GM20431 (cell line): ENCODE results near the gene MOCS2.

ENCODE experiments used
- in situ Hi-C: fragments of 300-500 bp; cut with MseI, MboI; formaldehyde crosslinking; loops from one replicate; pipeline ENCODE4 v1.15.0; 2020; ENCODE audit warnings: low sequenced_read_pairs; ENCODE audit not compliant: unreplicated experiment

The MOCS2 gene

DNA sequence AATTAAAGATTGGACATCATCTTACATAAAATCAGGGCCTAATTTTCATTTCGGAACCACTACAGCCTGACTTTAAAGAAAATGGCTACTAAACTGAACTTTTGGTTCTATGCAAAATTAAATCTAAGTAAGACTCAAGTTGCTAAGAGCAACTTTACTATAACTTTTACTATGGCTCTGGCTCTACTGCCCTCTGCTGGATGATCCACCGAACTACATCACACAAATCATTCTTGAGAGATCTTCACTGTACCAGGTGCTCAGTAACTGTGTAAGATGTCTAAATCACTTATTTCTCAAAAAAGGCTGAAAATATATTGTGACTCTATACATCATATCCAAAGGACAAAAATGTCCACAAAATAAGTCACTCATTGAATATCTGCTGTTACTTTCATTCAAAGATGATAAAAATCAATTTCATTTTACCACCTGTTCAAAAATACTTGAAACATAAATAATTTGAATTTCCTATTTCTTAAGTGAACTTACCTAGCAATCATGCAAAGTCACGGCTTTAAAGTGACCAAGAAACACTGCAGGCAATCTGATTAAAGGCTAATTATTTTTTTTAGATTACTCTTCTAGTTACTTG, 13.5 kb downstream of the MOCS2 start:
- in situ Hi-C loops, result no loop called here

DNA sequence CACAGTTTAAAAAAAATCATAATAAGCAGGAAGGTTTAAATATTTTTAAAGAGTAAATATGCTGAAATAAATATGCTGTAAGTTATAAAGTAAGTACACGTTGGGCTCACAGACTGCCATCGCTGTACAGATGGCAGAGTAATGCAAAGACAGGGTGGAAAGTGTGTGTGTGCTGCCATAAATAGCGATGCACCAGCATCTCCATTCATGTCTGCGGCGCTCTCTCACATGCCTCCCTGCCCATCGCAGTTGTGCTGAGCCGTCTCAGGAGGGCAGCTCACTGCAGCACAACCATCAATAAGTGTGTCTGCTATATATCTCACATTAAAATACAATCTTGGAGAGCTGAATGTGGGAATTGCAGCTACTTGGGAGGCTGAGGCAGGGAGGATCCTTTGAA, 14.3 kb downstream of the MOCS2 start:
- in situ Hi-C loops, result no loop called here

- in situ Hi-C loops, result no loop called here
Observed at GRCh38 chr5:53092242-53092641, 17.3 kb downstream of the MOCS2 start.

DNA sequence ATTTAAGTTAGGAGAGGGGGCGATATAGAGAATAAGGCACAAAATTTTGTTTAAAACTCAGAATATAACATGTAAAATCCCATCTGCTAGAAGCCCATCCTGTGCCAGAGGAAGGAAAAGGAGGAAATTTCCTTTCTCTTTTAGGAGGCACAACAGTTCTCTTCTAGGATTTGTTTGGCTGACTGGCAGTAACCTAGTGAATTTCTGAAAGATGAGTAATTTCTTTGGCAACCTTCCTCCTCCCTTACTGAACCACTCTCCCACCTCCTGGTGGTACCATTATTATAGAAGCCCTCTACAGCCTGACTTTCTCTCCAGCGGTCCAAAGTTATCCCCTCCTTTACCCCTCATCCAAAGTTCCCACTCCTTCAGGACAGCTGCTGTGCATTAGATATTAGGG, 18.3 kb downstream of the MOCS2 start:
- in situ Hi-C loops, result no loop called here

DNA sequence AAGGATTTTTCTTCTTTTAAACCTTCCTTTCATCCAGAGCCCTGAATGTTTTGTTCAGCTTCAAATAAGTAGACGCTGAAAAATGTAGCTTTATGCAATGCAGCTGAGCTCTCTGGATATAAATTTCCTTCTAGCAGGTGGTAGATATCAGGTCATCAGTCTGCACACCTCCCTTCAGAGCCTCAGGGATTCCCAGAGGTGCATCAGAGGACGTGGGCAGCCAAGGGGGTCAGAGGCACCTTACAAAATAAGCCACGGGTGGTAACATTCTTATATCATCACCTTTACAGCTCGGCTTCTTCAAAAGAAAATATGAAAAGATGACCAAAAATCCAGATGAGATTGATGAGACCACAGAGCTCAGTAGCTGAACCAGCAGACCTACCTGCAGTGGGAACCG, 19.3 kb downstream of the MOCS2 start:
- in situ Hi-C loops, result no loop called here

DNA sequence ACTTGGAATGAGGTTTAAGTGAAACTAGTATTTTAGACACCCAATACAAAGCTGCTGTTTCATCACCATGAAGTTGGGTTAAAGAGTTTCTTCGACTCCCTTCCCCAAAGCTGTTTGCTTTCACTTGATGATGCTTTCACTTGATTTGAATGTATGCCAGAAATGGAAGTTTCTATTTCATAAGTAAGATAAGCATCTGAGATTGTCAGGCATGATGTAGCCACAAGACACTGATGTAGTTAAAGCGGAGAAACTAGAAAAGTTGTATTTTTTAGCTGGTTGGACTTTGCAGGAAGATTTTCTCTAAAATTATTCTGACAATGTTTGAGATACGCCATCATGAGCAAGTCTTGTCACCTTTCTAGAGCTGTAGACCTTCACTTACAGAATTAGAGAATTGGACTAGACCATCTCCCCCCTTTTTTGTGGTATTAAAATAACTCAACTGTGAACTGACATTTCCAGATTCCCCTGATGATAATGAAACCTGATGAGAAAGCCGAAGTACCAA, 20.0 kb downstream of the MOCS2 start:
- in situ Hi-C loops, result no loop called here

GRCh38 chr5:53087621-53088121, 21.9 kb downstream of the MOCS2 start:
- in situ Hi-C loops, result no loop called here

- in situ Hi-C loops, result no loop called here
Observed at GRCh38 chr5:53087171-53087570, 22.4 kb downstream of the MOCS2 start.

- in situ Hi-C loops, result no loop called here
Observed at GRCh38 chr5:53084546-53085255, 24.9 kb downstream of the MOCS2 start.

- in situ Hi-C loops, result no loop called here
Observed at GRCh38 chr5:53083927-53084326, 25.6 kb downstream of the MOCS2 start.

DNA sequence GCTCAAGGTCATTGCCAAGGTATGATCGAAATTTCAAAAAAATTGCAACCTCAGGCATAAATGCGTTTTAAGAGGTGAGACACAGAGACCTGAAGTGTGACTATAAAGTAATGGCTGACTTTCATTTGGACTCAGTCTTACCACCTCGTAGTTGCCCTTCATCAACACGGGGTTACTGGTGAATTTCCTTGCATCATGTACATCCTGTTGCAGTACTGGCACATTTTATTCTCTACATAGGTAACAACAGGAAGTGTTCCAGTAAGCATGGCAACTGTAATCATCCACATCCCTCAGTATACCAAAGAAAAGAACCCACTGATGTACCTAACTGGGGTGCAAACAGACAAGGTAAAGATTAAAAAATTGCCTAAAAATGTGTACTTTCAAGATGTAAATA, 29.3 kb downstream of the MOCS2 start:
- in situ Hi-C loops, result no loop called here

DNA sequence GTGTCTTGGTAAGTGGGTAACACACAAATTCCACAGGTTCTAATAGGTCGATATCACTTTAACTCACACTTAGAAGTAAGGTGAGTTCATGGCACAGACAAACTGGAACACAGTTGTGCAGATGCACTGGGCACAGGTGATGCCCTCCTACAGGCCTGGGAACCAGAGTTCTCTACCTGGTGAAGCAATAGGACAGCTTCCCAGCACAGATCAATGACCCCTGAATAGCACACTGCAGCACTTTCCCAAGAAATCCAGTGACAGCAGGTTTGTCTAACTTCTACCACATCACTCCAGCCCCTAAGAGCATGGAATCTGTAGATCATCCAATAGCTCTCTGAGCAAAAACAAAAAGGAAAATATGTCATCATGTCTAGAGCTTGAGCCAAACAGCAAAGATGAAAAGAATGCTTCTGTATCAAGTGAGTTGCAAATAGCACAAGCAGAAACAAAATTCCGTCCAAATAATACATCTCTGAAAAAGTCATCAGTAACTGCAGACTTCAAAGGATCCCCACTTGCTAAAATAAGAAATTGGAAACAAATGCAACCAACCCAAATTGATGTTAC, 33.5 kb downstream of the MOCS2 start:
- in situ Hi-C loops, result no loop called here

DNA sequence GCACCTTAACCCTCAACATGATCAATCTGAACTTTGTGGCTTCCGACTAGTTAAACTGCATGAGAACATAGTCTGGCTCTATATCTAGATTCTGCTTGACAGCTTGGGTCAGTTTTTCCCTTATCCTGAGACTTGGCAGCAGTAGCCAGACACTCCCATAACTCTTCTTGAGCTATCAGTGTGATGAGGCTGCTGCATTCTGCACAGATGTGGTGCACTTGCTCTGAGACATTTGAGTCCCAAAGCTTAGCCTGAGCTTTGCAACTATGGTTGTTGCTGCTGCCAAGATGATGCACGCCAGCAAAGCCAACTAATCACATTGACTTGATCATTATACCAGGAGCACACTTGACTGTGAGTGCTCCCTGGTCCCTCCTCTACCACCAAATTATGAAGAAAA, 36.2 kb downstream of the MOCS2 start:
- in situ Hi-C loops, result no loop called here

GRCh38 chr5:53071738-53072137, 37.8 kb downstream of the MOCS2 start:
- in situ Hi-C loops, result no loop called here

DNA sequence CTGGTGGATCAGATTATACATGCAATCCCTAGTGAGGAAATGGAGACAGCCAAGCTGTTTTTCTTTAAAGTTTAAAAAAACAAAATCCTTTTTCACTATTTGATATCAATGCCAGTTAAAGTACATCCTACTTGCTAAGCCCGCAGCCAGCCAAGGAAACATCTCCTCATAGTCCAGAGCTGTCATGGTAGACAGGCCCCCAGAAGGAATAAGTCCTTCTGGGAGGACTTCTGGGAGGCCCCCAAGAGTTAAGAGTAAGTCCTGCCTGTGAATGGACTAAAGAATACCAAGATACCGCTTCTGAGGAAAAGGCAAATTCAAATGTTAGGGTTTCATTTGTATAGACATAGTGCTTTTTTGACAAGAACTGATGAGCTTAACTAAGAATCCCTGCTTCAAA, 38.3 kb downstream of the MOCS2 start:
- in situ Hi-C loops, result no loop called here

DNA sequence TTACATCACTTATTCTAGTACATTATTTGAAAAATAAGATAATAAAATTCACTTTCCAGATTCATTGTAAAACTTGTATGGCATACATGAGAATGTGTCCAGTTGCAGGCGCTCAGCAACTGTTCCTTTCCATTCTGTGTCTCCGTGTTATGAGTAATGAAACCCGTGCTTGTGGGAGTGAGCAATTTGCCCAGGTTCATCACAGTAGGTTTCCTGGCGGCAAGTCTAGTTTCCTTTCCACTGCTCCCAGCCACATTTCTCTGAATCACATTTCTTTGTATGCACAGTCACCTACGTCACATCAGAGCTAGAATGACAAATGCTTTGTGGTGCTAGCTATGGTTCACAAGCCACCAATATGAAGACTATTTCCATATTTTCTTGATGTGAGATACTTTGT, 39.9 kb downstream of the MOCS2 start:
- in situ Hi-C loops, result no loop called here

DNA sequence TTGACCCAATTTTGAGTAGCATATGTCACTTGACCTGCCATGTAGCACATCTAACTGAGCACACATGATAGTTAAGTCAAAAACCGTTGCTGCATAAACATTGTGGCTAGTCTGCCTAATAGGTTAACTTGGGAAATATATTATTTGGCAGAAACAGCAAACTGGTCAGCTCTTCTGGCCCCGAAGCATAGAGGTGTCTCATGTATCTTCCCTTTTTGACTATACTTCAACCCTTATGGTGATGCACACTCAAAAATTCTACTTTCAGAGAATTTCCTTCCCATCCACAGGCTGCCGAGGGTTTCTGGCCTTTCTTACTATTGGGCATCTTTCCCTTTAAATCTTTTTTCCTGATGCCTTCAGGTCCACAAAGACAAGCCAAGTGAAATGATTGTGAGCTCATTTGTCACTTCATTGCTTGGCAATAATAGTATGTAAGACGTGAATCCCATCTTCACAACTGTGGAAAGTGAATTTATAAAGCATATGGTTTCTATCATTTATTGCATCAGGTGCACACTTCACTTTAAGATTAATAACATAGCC, 41.2 kb downstream of the MOCS2 start:
- in situ Hi-C loops, result no loop called here

GRCh38 chr5:53067641-53068040, 41.9 kb downstream of the MOCS2 start:
- in situ Hi-C loops, result no loop called here

- in situ Hi-C loops, result no loop called here
Observed at GRCh38 chr5:53066088-53066487, 43.5 kb downstream of the MOCS2 start.

DNA sequence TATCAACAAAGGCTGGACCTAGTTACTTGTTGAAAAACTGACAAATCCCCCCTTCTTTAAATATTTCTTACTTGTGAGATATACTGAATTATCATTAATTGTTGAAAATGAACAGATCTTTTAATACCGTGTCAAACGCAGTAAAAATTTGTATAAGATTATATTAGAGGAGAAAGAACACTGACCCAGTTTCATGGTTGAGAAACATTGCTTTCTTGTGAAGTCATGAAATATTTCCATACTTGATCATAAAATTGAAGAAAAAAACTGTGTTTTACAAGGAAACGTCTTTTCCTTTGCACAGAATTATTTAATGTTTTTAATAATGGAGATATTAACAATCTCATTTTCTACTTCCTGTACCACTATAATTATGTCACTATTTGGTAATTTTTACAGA, 45.8 kb downstream of the MOCS2 start:
- in situ Hi-C loops, result no loop called here

DNA sequence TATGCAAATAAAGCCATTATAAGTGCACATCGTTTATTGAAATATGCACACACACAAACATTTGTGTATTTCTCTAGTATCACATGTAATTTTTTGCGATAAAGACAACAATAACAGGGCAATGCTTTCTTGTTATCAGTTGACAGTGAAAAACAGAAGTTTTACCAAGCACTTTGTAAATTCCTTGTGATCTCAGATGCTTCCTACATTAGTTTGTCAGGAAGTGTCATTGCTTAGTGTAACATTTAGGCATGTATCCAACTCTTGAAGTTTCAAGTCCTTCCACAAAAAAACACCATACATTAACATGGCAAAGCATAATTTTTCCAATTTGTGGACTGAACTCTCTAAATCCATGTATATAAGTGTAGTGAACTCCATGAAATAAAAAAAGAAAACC, 46.4 kb downstream of the MOCS2 start:
- in situ Hi-C loops, result no loop called here
